Measurements from ENCODE around the gene CHAD.

Gene CHAD

GRCh38 chr17:50453901-50454300 is 14.8 kb downstream of the CHAD start:
- TF ChIP-seq CTCF (IDR thresholded peaks at IDR 0.05; ENCODE audit: borderline replicate concordance, insufficient read depth, low read depth, low read length): no peak

GRCh38 chr17:50452630-50453300 is 15.9 kb downstream of the CHAD start:
- H3K4me3 ChIP-seq (ENCODE audit: low read depth, low read length): no peak overlapping the region
- TF ChIP-seq CTCF (IDR thresholded peaks at IDR 0.05; ENCODE audit: borderline replicate concordance, insufficient read depth, low read depth, low read length): no peak

More at GRCh38 chr17:50453901-50454300, 14.8 kb downstream of the CHAD start:
- no peak overlapping the region for H3K4me3 ChIP-seq (ENCODE audit: low read depth, low read length)

GRCh38 chr17:50451943-50452629 is 16.6 kb downstream of the CHAD start:
- no peak overlapping the region for H3K4me3 ChIP-seq (ENCODE audit: low read depth, low read length)
- TF ChIP-seq CTCF (IDR thresholded peaks at IDR 0.05; ENCODE audit: borderline replicate concordance, insufficient read depth, low read depth, low read length): no peak

GRCh38 chr17:50448643-50449042 is 20.0 kb downstream of the CHAD start:
- no peak for TF ChIP-seq CTCF (IDR thresholded peaks at IDR 0.05; ENCODE audit: borderline replicate concordance, insufficient read depth, low read depth, low read length)
- H3K4me3 ChIP-seq (ENCODE audit: low read depth, low read length): no peak overlapping the region

GRCh38 chr17:50447870-50448595 is 20.6 kb downstream of the CHAD start:
- no peak for TF ChIP-seq CTCF (IDR thresholded peaks at IDR 0.05; ENCODE audit: borderline replicate concordance, insufficient read depth, low read depth, low read length)
- H3K4me3 ChIP-seq (ENCODE audit: low read depth, low read length): no peak overlapping the region

GRCh38 chr17:50445730-50446325 is 22.9 kb downstream of the CHAD start:
- no peak for TF ChIP-seq CTCF (IDR thresholded peaks at IDR 0.05; ENCODE audit: borderline replicate concordance, insufficient read depth, low read depth, low read length)

More at GRCh38 chr17:50445730-50446325, 22.9 kb downstream of the CHAD start:
- H3K4me3 ChIP-seq (ENCODE audit: low read depth, low read length): no peak overlapping the region
